ENCODE results near the gene BCKDK. TPM values are rescaled to one million over a fixed set of nuclear protein-coding genes. Genes with fewer than 3 reads are reported as not detected.

The BCKDK gene
- total RNA-seq, 3 donors from 2014 or later (not counting 1 experiment from before 2014, with no cell fraction given): 9.9 to 16.3 (median 12.1) TPM

- no peak overlapping the region for H3K27ac Mint-ChIP-seq
- H3K36me3 Mint-ChIP-seq: no peaks in the 10 kb centered on the region
Measured at GRCh38 chr16:31111881-31112466, 3.8 kb downstream of the BCKDK start.

DNA sequence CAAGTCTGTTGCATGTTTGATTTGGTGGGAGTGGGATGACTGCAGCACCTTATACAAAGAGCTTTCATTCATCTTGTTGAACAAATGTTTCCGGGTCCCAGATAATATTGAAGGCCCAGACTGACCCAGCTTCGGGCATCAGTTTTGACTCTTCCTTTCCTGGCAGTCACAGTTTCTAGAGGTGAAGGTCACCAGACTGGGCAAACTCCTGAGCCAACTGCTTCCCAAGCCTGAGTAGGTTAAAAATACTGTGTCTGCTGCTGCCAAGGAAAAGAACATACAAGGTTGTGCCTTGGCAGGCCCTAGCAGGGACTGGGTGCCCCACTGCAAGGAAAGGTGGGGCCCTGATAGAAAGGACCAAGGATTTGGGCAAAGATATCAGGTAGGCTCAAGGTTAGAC is 4.5 kb downstream of the BCKDK start:
- Mint-ChIP-seq H3K36me3 (no peaks in the 10 kb centered on the region), H3K27ac (no peak overlapping the region), H3K4me3 (no peak overlapping the region), H3K27me3 (ENCODE audit: low read depth in 2 of 2) (no peaks in the 10 kb centered on the region), H3K9me3 (no peaks in the 10 kb centered on the region), H3K4me1 (peaks cover 13 to 21% of the 10 kb centered on the region in 2 donors)
- 98% methylated on average over 2 of the region's 2 CpGs for WGBS (ENCODE audit: insufficient coverage)
- peaks cover 23% of the 10 kb centered on the region for H3K36me3 ChIP-seq (ENCODE audit: control insufficient read depth, insufficient read depth, low read length)
- H3K27ac ChIP-seq (ENCODE audit: low read length): no peak overlapping the region
- ATAC-seq (no peak), DNase-seq (no peak)
- TF ChIP-seq, protein P1, sequence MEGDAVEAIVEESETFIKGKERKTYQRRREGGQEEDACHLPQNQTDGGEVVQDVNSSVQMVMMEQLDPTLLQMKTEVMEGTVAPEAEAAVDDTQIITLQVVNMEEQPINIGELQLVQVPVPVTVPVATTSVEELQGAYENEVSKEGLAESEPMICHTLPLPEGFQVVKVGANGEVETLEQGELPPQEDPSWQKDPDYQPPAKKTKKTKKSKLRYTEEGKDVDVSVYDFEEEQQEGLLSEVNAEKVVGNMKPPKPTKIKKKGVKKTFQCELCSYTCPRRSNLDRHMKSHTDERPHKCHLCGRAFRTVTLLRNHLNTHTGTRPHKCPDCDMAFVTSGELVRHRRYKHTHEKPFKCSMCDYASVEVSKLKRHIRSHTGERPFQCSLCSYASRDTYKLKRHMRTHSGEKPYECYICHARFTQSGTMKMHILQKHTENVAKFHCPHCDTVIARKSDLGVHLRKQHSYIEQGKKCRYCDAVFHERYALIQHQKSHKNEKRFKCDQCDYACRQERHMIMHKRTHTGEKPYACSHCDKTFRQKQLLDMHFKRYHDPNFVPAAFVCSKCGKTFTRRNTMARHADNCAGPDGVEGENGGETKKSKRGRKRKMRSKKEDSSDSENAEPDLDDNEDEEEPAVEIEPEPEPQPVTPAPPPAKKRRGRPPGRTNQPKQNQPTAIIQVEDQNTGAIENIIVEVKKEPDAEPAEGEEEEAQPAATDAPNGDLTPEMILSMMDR (IDR thresholded peaks at IDR 0.05): no peak
- intact Hi-C loops (cut with micrococcal nuclease): loop anchor here (10.0 kb wide), 1 partner anchor 72 kb away; the partner anchor contains the start of gene FUS
- H3K4me3 ChIP-seq (ENCODE audit: low read length): no peak overlapping the region
- H3K9me3 ChIP-seq (ENCODE audit: control insufficient read depth, insufficient read depth, low read length): no peaks in the 10 kb centered on the region
- no peaks in the 10 kb centered on the region for H3K27me3 ChIP-seq (ENCODE audit: control insufficient read depth, insufficient read depth, low read length)
- H3K4me1 ChIP-seq (ENCODE audit: control insufficient read depth, insufficient read depth, low read length): peaks cover 33% of the 10 kb centered on the region

More at GRCh38 chr16:31111881-31112466, 3.8 kb downstream of the BCKDK start:
- Mint-ChIP-seq H3K27me3 (ENCODE audit: low read depth in 2 of 2) (no peaks in the 10 kb centered on the region), H3K4me3 (no peak overlapping the region), H3K9me3 (no peaks in the 10 kb centered on the region), H3K4me1 (peaks cover 14 to 24% of the 10 kb centered on the region in 2 donors)
- Histone ChIP-seq H3K36me3 (ENCODE audit: control insufficient read depth, insufficient read depth, low read length) (peaks cover 23% of the 10 kb centered on the region), H3K9me3 (ENCODE audit: control insufficient read depth, insufficient read depth, low read length) (no peaks in the 10 kb centered on the region), H3K27me3 (ENCODE audit: control insufficient read depth, insufficient read depth, low read length) (no peaks in the 10 kb centered on the region), H3K27ac (ENCODE audit: low read length) (no peak overlapping the region), H3K4me3 (ENCODE audit: low read length) (no peak overlapping the region), H3K4me1 (ENCODE audit: control insufficient read depth, insufficient read depth, low read length) (peaks cover 31% of the 10 kb centered on the region)
- intact Hi-C loops (cut with micrococcal nuclease): loop anchor here (10.0 kb wide), 1 partner anchor 73 kb away; the partner anchor contains the start of gene FUS
- TF ChIP-seq, protein P1 (IDR thresholded peaks at IDR 0.05): no peak
- no peak for DNase-seq
- no peak for ATAC-seq
- 97% methylated on average over 23 of the region's 23 CpGs for WGBS (ENCODE audit: insufficient coverage)

DNA sequence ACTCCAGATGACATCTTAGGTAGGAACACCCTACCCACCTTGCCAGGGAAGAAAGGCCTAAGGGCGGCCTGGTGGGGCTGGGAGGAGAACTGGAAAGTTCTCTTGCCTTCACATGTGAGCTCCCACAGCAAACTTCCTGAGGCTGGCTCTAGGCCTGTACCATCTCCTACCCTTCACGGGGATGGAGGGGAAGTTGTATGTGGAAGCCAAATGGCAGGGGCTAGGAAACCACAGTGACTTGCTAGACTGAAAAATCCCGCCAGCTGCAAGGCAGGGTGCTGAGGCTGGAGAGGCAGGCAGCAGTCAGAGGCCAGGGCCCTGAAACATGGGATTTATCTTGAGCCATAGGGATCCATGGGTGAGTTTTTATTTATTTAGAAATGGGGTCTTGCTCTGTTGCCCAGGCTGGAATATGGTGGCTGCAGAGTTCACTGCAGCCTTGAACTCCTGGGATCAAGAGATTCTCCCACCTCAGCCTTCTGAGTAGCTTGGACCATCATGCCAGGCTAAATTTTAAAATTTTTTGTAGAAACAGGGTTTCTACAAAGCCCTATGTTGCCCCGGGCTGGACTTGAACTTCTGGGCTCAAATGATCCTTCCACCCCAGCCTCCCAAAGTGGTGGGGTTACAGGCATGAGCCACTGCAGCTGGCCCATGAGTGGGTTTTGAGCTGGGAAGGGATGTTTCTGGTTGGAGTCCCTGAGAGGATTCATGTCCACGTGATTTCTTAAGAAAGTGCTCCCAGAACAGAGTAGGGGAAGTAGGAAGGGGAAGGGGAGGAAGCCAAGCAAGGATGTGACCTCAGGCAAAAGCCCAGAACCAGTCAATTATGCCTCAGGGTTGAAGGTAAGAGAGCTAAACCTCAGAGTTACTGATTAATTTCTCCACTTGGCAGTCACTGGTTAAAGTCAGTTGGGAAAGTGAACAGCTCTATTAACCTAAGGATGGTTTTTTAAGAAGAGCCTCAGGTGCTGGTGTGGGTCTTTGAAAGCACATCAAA is 5.2 kb downstream of the BCKDK start:
- Mint-ChIP-seq H3K4me3 (no peak overlapping the region), H3K9me3 (no peaks in the 10 kb centered on the region), H3K36me3 (no peaks in the 10 kb centered on the region), H3K27me3 (ENCODE audit: low read depth in 2 of 2) (no peaks in the 10 kb centered on the region), H3K27ac (no peak overlapping the region), H3K4me1 (peaks cover 15 to 23% of the 10 kb centered on the region in 2 donors)
- Histone ChIP-seq H3K36me3 (ENCODE audit: control insufficient read depth, insufficient read depth, low read length) (peaks cover 23% of the 10 kb centered on the region), H3K27me3 (ENCODE audit: control insufficient read depth, insufficient read depth, low read length) (no peaks in the 10 kb centered on the region), H3K27ac (ENCODE audit: low read length) (peak overlapping the region; percentile 37), H3K4me1 (ENCODE audit: control insufficient read depth, insufficient read depth, low read length) (peaks cover 34% of the 10 kb centered on the region), H3K9me3 (ENCODE audit: control insufficient read depth, insufficient read depth, low read length) (no peaks in the 10 kb centered on the region), H3K4me3 (ENCODE audit: low read length) (no peak overlapping the region)
- ATAC-seq: no peak
- intact Hi-C loops (cut with micrococcal nuclease): loop anchor here (10.0 kb wide), 1 partner anchor 71 kb away; the partner anchor contains the start of gene FUS
- DNase-seq: no peak
- 48% methylated on average over 4 of the region's 5 CpGs for WGBS (ENCODE audit: insufficient coverage)
- TF ChIP-seq, protein P1 (IDR thresholded peaks at IDR 0.05): no peak

Measured in natural killer cell (primary cell).